BLaER1 (cell line): Measurements from ENCODE around the gene TSPAN31.
"Not testable (repeated sequence)": the region's sequence is repeated elsewhere in the genome, so short reads cannot be mapped to it uniquely, and the experiment has no call there.

Source experiments
- H3K27ac ChIP-seq: shearing (Covaris generic); formaldehyde crosslinking; 2 replicates; pipeline ENCODE4 v1.8.1; 2022
- H3K27me3 ChIP-seq: shearing (Covaris generic); formaldehyde crosslinking; 2 replicates; pipeline ENCODE4 v1.8.1; 2022
- H3K36me3 ChIP-seq: shearing (Covaris generic); formaldehyde crosslinking; 2 replicates; pipeline ENCODE4 v1.8.1; 2022
- H3K4me1 ChIP-seq: shearing (Covaris generic); formaldehyde crosslinking; 2 replicates; pipeline ENCODE4 v1.8.1; 2022
- H3K4me2 ChIP-seq: shearing (Covaris generic); formaldehyde crosslinking; 2 replicates; pipeline ENCODE4 v1.8.1; 2022
- H3K4me3 ChIP-seq: shearing (Covaris generic); formaldehyde crosslinking; 2 replicates; pipeline ENCODE4 v1.8.1; 2022
- H3K9ac ChIP-seq: shearing (Covaris generic); formaldehyde crosslinking; 2 replicates; pipeline ENCODE4 v1.8.1; 2022
- H3K9me3 ChIP-seq: shearing (Covaris generic); formaldehyde crosslinking; 2 replicates; pipeline ENCODE4 v1.8.1; 2022
- H4K20me1 ChIP-seq: shearing (Covaris generic); formaldehyde crosslinking; 2 replicates; pipeline ENCODE4 v1.8.1; 2022
- Cebpa-rat ChIP-seq: shearing (Covaris generic); IDR thresholded peaks from 2 replicates; pipeline ENCODE4 v1.8.1; 2022

Gene TSPAN31

DNA sequence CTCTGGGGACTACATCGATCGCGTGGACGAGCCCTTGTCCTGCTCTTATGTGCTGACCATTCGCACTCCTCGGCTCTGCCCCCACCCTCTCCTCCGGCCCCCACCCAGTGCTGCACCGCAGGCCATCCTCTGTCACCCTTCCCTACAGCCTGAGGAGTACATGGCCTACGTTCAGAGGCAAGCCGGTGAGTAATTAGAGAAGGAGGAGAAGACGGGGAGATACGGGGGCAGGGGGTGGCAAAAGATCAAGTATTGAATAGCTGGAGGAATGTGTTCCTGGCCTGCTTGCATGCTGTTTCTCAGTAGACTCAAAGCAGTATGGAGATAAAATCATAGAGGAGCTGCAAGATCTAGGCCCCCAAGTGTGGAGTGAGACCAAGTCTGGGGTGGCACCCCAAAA lies 29.1 kb upstream of the TSPAN31 start:
- Histone ChIP-seq H3K27me3 (no peaks in the 10 kb centered on the region), H3K4me3 (no peak overlapping the region), H3K36me3 (peaks cover 93% of the 10 kb centered on the region), H3K4me2 (no peak overlapping the region), H3K4me1 (no peaks in the 10 kb centered on the region), H3K27ac (no peak overlapping the region), H4K20me1 (no peaks in the 10 kb centered on the region), H3K9me3 (no peaks in the 10 kb centered on the region), H3K9ac (no peak overlapping the region)
- TF ChIP-seq Cebpa-rat = no peak

DNA sequence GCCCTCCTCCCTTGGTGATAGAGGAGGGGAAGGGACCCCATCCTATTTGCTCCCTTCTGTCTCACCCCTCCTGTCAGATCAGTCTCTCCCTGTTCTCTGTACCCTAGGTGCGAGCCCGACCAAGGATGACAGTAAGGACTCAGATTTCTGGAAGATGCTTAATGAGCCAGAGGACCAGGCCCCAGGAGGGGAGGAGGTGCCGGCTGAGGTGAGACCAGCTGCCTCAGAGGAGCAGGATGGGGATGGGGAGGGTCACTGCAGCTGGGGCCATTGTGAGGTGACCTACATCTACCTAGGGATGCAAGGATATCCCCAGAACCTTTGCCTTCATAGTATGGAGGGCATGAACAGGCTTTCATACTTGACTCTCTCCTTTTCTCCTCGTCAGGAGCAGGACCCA lies 28.5 kb upstream of the TSPAN31 start:
- Histone ChIP-seq H3K4me3 (no peak overlapping the region), H3K9me3 (no peaks in the 10 kb centered on the region), H4K20me1 (no peaks in the 10 kb centered on the region), H3K36me3 (peaks cover 93% of the 10 kb centered on the region), H3K9ac (no peak overlapping the region), H3K4me2 (no peak overlapping the region), H3K27ac (no peak overlapping the region), H3K4me1 (no peaks in the 10 kb centered on the region), H3K27me3 (no peaks in the 10 kb centered on the region)
- no peak for TF ChIP-seq Cebpa-rat

DNA sequence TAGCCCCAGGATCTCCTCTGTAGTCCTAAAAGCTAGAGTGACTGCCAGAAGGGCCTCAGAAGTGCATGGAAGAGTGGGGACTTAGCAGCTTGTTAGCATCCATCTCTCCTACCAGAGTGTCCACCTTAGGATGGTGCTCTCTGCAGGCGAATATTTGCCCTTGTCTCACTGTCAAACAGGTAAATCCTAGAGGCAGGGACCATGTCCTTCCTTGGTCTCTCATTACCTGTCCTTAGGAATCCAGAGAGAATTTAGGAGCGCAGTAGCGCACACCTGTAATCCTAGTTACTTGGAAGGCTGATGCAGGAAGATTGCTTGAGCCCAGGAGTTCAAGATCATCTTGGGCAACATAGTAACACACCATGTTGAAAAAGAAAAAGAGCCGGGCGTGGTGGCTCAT lies 27.7 kb upstream of the TSPAN31 start:
- H4K20me1 ChIP-seq = peaks cover 4% of the 10 kb centered on the region; the same call in 1 of the 2 replicates
- no peak overlapping the region for H3K9ac ChIP-seq
- no peaks in the 10 kb centered on the region for H3K4me1 ChIP-seq
- H3K27me3 ChIP-seq = no peaks in the 10 kb centered on the region
- H3K4me3 ChIP-seq = no peak overlapping the region
- H3K9me3 ChIP-seq = no peaks in the 10 kb centered on the region
- no peak overlapping the region for H3K27ac ChIP-seq
- peaks cover 93% of the 10 kb centered on the region for H3K36me3 ChIP-seq
- no peak overlapping the region for H3K4me2 ChIP-seq
- no peak for TF ChIP-seq Cebpa-rat

DNA sequence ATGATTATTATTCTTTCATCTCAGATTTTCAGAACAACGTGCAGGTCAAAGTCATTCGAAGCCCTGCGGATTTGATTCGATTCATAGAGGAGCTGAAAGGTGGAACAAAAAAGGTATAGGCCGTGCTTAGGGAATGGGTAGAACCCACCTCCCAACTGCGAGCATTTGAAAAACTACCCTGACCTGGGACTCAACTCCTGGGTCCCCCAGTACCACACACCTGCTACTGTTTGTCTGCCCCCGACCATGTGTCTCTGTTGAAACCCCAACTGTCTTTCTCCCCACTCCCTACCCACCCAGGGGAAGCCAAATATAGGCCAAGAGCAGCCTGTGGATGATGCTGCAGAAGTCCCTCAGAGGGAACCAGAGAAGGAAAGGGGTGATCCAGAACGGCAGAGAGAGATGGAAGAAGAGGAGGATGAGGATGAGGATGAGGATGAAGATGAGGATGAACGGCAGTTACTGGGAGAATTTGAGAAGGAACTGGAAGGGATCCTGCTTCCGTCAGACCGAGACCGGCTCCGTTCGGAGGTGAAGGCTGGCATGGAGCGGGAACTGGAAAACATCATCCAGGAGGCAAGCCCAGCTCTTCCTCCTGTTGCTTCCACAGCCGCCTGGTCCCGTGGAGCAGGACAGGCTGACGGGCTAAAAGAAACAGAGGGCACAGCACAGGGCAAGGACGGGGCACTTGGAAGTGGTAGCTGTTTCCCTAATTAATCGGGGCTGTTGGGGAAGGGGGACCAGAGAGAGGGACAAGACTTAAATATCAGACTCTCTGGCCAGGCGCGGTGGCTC lies 26.8 kb upstream of the TSPAN31 start:
- Histone ChIP-seq H3K9me3 (no peaks in the 10 kb centered on the region), H3K4me2 (no peak overlapping the region), H4K20me1 (peaks cover 7% of the 10 kb centered on the region; the same call in 1 of the 2 replicates), H3K4me1 (no peaks in the 10 kb centered on the region), H3K27me3 (no peaks in the 10 kb centered on the region), H3K4me3 (no peak overlapping the region), H3K27ac (no peak overlapping the region), H3K9ac (no peak overlapping the region), H3K36me3 (peaks cover 91% of the 10 kb centered on the region)
- TF ChIP-seq Cebpa-rat = no peak

DNA sequence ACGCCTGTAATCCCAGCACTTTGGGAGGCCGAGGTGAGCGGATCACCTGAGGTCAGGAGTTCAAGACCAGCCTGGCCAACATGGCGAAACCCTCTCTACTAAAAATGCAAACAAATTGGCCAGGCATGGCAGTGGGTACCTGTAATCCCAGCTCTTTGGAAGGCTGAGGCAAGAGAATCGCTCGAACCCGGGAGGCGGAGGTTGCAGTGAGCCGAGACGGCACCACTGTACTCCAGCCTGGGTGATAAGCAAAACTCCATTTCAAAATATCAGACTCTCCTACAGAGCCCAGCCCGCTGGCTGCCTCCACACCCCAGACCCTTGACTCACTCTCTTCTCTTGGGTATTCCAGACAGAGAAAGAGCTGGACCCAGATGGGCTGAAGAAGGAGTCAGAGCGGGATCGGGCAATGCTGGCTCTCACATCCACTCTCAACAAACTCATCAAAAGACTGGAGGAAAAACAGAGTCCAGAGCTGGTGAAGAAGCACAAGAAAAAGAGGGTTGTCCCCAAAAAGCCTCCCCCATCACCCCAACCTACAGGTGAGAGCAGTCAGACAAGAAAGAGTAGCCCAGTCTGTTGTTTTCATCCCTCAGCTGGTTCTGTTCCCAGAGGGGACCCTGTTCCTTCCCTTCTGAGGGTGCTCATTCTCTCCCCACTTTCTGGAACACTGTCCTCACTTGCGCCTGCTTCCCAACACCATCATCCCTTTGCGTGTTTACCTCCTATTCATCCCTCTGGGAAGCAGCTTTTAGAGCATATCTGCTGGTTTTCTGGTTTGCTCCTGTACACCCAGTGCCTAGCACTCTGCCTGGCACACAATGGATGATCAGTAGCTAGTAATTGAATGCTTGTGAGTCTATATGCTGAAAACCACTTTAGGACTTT lies 26.0 kb upstream of the TSPAN31 start:
- Histone ChIP-seq H3K27ac (no peak overlapping the region), H3K27me3 (no peaks in the 10 kb centered on the region), H3K4me1 (no peaks in the 10 kb centered on the region), H3K36me3 (peaks cover 91% of the 10 kb centered on the region), H3K9ac (no peak overlapping the region), H3K4me2 (no peak overlapping the region), H3K9me3 (no peaks in the 10 kb centered on the region), H3K4me3 (no peak overlapping the region), H4K20me1 (peaks cover 7% of the 10 kb centered on the region; the same call in 1 of the 2 replicates)
- TF ChIP-seq Cebpa-rat = no peak

DNA sequence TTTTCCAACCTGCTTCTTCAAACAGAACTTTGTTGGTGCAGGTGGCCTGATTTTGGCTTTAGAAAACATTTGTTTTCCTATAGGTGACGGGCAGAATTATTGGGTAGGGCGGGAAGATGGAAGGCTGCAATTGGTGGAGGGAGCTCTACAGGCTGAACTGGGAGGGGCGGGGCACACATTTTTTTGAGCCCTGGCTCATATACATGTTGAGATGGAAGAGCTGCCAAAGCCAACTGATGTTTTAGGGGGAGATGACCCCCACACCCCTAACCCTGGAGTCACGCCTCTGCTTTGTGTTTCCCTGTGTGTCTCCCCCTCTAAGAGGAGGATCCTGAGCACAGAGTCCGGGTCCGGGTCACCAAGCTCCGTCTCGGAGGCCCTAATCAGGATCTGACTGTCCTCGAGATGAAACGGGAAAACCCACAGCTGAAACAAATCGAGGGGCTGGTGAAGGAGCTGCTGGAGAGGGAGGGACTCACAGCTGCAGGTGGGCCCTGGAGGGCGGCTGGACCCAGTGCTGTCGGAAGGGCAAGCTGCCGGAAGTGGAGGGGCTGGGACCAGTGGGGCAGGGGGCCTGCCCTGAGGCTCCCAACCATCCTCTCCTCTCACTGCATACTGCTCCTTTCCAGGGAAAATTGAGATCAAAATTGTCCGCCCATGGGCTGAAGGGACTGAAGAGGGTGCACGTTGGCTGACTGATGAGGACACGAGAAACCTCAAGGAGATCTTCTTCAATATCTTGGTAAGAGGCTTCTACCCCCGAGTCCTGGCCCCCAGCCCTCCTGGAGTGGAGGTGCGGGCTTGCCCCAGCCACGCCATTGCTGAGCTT lies 24.8 kb upstream of the TSPAN31 start:
- H3K27me3 ChIP-seq = no peaks in the 10 kb centered on the region
- H3K9ac ChIP-seq = no peak overlapping the region
- H3K4me3 ChIP-seq = no peak overlapping the region
- no peak overlapping the region for H3K27ac ChIP-seq
- H3K36me3 ChIP-seq = peaks cover 82% of the 10 kb centered on the region
- no peaks in the 10 kb centered on the region for H3K9me3 ChIP-seq
- H3K4me2 ChIP-seq = no peak overlapping the region
- H3K4me1 ChIP-seq = 0 out of 2 replicates have a peak, but pooled peaks cover 2% of the 10 kb centered on the region
- no peak for TF ChIP-seq Cebpa-rat
- H4K20me1 ChIP-seq = peaks cover 7% of the 10 kb centered on the region; the same call in 1 of the 2 replicates

DNA sequence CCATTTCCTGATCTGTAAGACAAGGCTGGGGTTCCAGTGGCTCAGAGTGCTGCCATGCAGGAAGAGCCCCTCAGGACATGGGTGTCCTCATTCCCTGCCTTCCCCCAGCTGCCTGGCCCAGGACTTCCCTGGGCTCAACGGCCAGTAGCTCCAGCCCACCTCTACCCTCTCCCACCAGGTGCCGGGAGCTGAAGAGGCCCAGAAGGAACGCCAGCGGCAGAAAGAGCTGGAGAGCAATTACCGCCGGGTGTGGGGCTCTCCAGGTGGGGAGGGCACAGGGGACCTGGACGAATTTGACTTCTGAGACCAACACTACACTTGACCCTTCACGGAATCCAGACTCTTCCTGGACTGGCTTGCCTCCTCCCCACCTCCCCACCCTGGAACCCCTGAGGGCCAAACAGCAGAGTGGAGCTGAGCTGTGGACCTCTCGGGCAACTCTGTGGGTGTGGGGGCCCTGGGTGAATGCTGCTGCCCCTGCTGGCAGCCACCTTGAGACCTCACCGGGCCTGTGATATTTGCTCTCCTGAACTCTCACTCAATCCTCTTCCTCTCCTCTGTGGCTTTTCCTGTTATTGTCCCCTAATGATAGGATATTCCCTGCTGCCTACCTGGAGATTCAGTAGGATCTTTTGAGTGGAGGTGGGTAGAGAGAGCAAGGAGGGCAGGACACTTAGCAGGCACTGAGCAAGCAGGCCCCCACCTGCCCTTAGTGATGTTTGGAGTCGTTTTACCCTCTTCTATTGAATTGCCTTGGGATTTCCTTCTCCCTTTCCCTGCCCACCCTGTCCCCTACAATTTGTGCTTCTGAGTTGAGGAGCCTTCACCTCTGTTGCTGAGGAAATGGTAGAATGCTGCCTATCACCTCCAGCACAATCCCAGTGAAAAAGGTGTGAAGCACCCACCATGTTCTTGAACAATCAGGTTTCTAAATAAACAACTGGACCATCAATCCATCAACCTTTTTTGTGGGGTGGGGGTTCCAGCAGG lies 23.9 kb upstream of the TSPAN31 start:
- H4K20me1 ChIP-seq = peaks cover 7% of the 10 kb centered on the region; the same call in 1 of the 2 replicates

DNA sequence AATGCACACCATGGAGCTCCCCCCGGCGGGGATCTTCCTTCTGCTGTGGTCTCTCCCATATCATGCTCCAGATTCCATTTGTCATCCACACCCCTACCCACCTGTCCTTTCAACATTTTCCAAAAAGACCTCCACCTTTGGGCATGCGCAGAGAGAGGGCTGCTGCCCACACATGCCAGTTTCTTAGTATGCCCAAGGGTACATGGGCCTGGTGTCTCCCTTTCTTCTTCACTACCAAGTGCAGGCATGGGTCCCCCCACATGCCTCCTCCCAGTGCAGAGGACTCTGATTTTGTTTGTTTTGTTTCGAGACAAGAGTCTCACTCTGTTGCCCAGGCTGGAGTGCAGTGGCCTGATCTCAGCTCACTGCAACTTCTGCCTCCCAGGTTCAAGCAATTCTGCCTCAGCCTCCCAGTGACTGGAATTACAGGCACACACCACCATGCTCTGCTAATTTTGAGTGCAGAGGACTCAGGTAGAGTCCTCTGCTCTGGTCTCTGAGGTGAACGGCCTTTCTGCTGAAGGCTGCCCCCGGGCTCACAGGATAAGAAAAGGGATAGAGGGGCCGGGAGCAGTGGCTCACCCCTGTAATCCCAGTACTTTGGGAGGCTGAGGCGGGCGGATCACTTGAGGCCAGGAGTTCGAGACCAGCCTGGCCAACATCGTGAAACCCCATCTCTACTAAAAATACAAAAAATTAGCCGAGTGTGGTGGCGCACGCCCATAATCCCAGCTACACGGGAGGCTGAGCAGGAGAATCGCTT lies 22.8 kb upstream of the TSPAN31 start:
- not testable (repeated sequence) for H3K4me2 ChIP-seq, H3K9ac ChIP-seq, H3K4me3 ChIP-seq, H3K27me3 ChIP-seq, H3K4me1 ChIP-seq, H4K20me1 ChIP-seq, H3K27ac ChIP-seq
- H3K36me3 ChIP-seq = peaks cover 77% of the 10 kb centered on the region
- H3K9me3 ChIP-seq = peaks cover 12% of the 10 kb centered on the region

More for the DNA sequence above, 23.9 kb upstream of the TSPAN31 start:
- H3K9me3 ChIP-seq = peaks cover under 1% of the 10 kb centered on the region; the same call in 1 of the 2 replicates
- no peak overlapping the region for H3K4me2 ChIP-seq
- no peak for TF ChIP-seq Cebpa-rat
- no peak overlapping the region for H3K9ac ChIP-seq
- H3K4me3 ChIP-seq = no peak overlapping the region
- H3K4me1 ChIP-seq = 0 out of 2 replicates have a peak, but pooled peaks cover 6% of the 10 kb centered on the region
- peaks cover 77% of the 10 kb centered on the region for H3K36me3 ChIP-seq
- H3K27ac ChIP-seq = no peak overlapping the region
- H3K27me3 ChIP-seq = no peaks in the 10 kb centered on the region
